Stimulated activated CD8-positive, alpha-beta memory T cell treated with anti-CD3 and anti-CD28 coated beads, Interleukin-15, amount 100 ng/mL, for 48 hours (primary cell): ENCODE measurements around the gene TJP1.
"Not testable (repeated sequence)": the region's sequence is repeated elsewhere in the genome, so short reads cannot be mapped to it uniquely, and the experiment has no call there.

Experiments used
- DNase-seq, 2 donors: peaks; one replicate each; pipeline ENCODE4 v3.0.0-alpha.2; 2020; ENCODE audit warnings: low read depth in 2 of 2

Gene TJP1

GRCh38 chr15:29700296-29700695 lies 122.0 kb downstream of the TJP1 start:
- DNase-seq: no peak

GRCh38 chr15:29699791-29700190 lies 122.5 kb downstream of the TJP1 start:
- no peak for DNase-seq

- no peak for DNase-seq
These were observed 124.1 kb downstream of the TJP1 start for GRCh38 chr15:29698030-29698701.

- no peak for DNase-seq
These were observed 125.1 kb downstream of the TJP1 start for GRCh38 chr15:29696950-29697738.

- not testable (repeated sequence) for DNase-seq
These were observed 125.8 kb downstream of the TJP1 start for GRCh38 chr15:29696506-29696905.

GRCh38 chr15:29695489-29696167 lies 126.6 kb downstream of the TJP1 start:
- DNase-seq: no peak

GRCh38 chr15:29693225-29693624 lies 129.0 kb downstream of the TJP1 start:
- DNase-seq: no peak

- DNase-seq: no peak
These were observed 129.7 kb downstream of the TJP1 start for GRCh38 chr15:29692527-29692926.

- DNase-seq: no peak
These were observed 131.3 kb downstream of the TJP1 start for GRCh38 chr15:29690765-29691475.

GRCh38 chr15:29689287-29689986 lies 132.8 kb downstream of the TJP1 start:
- DNase-seq: no peak

GRCh38 chr15:29688506-29689286 lies 133.6 kb downstream of the TJP1 start:
- no peak for DNase-seq

GRCh38 chr15:29687939-29688505 lies 134.2 kb downstream of the TJP1 start:
- DNase-seq: no peak

- DNase-seq: no peak
These were observed 135.0 kb downstream of the TJP1 start for GRCh38 chr15:29687204-29687815.

- no peak for DNase-seq
These were observed 135.6 kb downstream of the TJP1 start for GRCh38 chr15:29686445-29687203.

GRCh38 chr15:29686079-29686425 lies 136.2 kb downstream of the TJP1 start:
- no peak for DNase-seq

GRCh38 chr15:29685156-29686078 lies 136.9 kb downstream of the TJP1 start:
- DNase-seq: no peak

GRCh38 chr15:29682781-29683180 lies 139.5 kb downstream of the TJP1 start:
- no peak for DNase-seq

GRCh38 chr15:29682361-29682760 lies 139.9 kb downstream of the TJP1 start:
- no peak for DNase-seq
